HepG2 (cell line): ENCODE data around the gene CORT.

ENCODE experiments used
- EP300 ChIP-seq, 3 experiments: sonication (generic) in 1 of 3; formaldehyde crosslinking in 1 of 3; IDR thresholded peaks; 2 replicates each; pipeline versions ENCODE4 v1.5.1 to v1.6.1; 2011 to 2020; ENCODE audit warnings: low read depth in 2 of 3, low read length in 2 of 3, borderline replicate concordance in 1 of 3, improper control_type of control experiment in 1 of 3, mild to moderate bottlenecking in 1 of 3, missing genetic modification reagents in 1 of 3, moderate library complexity in 1 of 3
- EZH2 ChIP-seq: conservative IDR thresholded peaks from 2 replicates; pipeline ENCODE4 v1.6.1; 2012; ENCODE audit warnings: mild to moderate bottlenecking, low read depth, low read length, moderate library complexity
- NR3C1 ChIP-seq: sonication (generic); formaldehyde crosslinking; IDR thresholded peaks from 2 replicates; pipeline ENCODE4 v1.4.0; 2020; ENCODE audit warnings: missing genetic modification reagents
- TF ChIP-seq, protein P1 (sequence below): sonication (generic); formaldehyde crosslinking; IDR thresholded peaks from 2 replicates; pipeline ENCODE4 v1.4.0; 2020; ENCODE audit warnings: missing genetic modification reagents
- TF ChIP-seq, protein P2 (sequence below): sonication (generic); formaldehyde crosslinking; IDR thresholded peaks from 2 replicates; pipeline ENCODE4 v1.9.0; 2021; ENCODE audit warnings: missing genetic modification reagents, borderline replicate concordance

DNA sequence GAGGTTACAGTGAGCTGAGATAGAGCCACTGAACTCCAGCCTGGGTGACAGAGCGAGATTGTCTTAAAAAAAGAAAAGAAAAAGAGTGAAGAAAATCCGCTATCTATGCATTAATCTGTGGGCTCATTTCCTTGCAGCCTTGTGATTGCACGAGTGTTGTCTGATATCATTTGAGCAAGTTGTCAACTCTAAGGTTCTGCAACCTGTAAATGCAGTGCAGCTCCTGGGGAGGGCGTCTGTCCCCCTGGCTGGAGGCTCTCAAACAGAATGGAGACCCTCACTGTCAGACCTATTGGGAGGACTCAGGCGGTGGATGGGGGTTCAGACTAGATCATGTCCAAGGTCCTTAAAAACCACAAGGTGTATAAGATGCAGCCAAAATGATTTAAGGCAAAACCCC lies 6.2 kb downstream of the CORT start:
- TF ChIP-seq, protein P1, sequence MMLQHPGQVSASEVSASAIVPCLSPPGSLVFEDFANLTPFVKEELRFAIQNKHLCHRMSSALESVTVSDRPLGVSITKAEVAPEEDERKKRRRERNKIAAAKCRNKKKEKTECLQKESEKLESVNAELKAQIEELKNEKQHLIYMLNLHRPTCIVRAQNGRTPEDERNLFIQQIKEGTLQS = no peak
- TF ChIP-seq EP300 (IDR thresholded peaks at IDR 0.05; ENCODE audit: low read depth in 2 of 2, low read length in 2 of 2) (no peak), EP300 (CRISPR knock-in tag; IDR thresholded peaks at IDR 0.05; ENCODE audit: borderline replicate concordance) (no peak), NR3C1 (CRISPR knock-in tag) (no peak), EZH2 (no peak)
- TF ChIP-seq, protein P2, sequence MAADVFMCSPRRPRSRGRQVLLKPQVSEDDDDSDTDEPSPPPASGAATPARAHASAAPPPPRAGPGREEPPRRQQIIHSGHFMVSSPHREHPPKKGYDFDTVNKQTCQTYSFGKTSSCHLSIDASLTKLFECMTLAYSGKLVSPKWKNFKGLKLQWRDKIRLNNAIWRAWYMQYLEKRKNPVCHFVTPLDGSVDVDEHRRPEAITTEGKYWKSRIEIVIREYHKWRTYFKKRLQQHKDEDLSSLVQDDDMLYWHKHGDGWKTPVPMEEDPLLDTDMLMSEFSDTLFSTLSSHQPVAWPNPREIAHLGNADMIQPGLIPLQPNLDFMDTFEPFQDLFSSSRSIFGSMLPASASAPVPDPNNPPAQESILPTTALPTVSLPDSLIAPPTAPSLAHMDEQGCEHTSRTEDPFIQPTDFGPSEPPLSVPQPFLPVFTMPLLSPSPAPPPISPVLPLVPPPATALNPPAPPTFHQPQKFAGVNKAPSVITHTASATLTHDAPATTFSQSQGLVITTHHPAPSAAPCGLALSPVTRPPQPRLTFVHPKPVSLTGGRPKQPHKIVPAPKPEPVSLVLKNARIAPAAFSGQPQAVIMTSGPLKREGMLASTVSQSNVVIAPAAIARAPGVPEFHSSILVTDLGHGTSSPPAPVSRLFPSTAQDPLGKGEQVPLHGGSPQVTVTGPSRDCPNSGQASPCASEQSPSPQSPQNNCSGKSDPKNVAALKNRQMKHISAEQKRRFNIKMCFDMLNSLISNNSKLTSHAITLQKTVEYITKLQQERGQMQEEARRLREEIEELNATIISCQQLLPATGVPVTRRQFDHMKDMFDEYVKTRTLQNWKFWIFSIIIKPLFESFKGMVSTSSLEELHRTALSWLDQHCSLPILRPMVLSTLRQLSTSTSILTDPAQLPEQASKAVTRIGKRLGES = no peak
